GM12892 (cell line): ENCODE data around the gene FARP2.
A peak's percentile ranks its signal among the peaks of the same experiment; 100 is the strongest.

Experiments used
- POLR2A ChIP-seq: IDR thresholded peaks from 2 replicates; pipeline ENCODE4 v1.6.1; 2011; ENCODE audit warnings: low read depth, low read length, control low read depth
- POLR2AphosphoS5 ChIP-seq: IDR thresholded peaks from 2 replicates; pipeline ENCODE4 v1.6.1; 2011; ENCODE audit warnings: low read depth, low read length, control low read depth
- TAF1 ChIP-seq: IDR thresholded peaks from 2 replicates; pipeline ENCODE4 v1.6.1; 2011; ENCODE audit warnings: low read depth, mild to moderate bottlenecking, control low read depth, low read length, borderline replicate concordance

DNA sequence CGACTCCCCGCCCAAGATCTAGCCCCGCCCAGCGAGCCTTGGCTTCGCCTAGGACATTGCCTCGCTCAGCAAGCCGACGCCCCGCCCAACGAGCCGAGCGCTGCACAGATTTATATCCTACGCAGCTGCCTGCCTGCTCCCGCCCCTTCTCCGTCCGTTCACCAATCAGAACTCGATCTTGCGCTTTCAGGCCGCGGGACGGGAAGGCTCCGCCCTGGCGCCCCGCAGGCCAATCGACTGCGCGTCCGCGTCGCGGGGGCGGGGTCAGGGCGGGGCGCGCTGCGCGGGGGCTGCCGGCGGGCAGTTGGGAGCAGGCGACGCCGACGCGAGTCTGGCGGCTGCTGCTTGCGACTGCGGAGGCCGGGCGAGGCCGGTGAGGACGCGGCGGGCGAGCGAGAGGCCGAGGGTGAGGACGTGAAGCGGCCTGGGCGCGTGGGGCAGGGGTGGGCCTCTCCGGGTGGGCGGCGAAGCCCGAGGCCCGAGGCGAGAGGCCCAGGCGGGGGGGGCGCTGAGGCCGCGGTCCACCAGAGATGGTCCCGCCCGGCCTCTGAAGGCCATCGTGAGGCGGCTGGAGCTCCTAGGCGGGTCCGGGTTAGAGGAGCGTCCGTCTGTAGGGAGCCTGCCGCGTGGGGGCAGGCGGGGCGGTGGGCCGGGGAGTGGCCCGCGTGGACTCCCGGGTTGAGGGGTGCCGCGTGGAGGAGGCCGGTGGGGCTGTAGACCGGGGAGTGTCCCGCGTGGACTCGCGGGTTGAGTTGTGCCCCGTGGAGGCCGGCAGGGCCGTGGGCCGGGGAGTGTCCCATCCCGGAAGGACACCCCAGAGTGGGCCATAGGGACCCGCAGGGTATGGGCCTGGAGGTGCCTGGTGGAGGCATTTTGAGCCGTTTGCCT is at the start of gene FARP2:
- TF ChIP-seq POLR2A (peak; percentile 95), TAF1 (peak; percentile 97), POLR2AphosphoS5 (peak; percentile 85)
